ENCODE measurements around the gene PHTF2.

The PHTF2 gene

GRCh38 chr7:77794000-77794399 is 4.6 kb upstream of the PHTF2 start:
- no peak for DNase-seq (ENCODE audit: low spot score)

- DNase-seq (ENCODE audit: low spot score) = no peak
Observed at GRCh38 chr7:77796109-77796508, 2.5 kb upstream of the PHTF2 start.

DNA sequence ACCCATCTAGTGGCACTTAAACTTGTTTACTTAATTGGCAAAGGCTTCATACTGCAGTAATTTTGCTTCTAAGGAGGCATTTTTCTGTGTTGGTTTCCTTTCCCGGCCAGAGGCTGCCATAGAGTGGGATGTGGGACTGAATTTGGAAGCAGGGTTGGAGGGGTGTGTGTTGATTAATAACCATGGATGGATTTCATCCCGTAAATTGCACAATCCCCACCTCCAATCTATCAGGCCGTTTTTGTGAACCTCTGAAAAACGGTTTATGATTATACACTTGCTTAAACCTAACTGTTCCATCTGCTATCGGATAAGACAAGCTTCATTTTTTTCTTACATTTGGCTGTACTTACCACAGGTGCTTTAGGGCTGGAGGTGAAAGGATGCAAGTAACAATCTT is 1.6 kb upstream of the PHTF2 start:
- DNase-seq (ENCODE audit: low spot score) = no peak

DNA sequence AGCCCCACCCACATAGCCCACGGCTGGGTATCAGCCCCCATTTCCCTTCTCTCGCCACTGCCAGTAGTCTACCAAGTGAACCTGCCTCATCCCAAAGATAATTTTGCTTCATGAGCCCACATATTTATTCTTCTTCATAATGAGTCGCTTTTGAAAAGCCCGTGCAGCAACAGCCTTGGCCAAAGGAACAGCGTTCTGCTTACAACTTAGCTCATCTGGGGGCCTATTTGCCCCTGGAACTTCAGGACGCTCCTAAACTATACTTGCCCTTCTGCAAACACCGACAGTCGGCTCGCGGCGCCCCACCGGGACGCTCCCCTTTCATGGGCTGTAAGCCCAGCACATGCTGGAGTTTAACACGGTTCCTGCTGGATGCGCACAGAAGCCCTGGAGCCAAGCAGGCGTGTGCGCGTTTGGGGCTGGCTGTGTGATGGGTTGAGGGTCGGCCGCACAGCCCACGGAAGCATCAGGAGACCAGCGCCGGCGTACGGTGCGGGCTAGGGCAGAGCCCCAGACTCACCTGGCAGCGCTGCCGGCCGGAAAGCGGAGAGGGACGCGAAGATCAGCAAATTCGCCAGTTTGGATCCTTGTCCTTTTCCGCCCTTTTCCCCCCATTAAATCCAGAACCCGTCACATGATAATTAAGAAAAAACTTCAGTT is 709 bp upstream of the PHTF2 start:
- DNase-seq (ENCODE audit: low spot score) = no peak

- peak; percentile 74 for DNase-seq (ENCODE audit: low spot score)
Observed at GRCh38 chr7:77799078-77799964, 748 bp downstream of the PHTF2 start.

- no peak for DNase-seq (ENCODE audit: low spot score)
Observed at GRCh38 chr7:77800158-77800557, 1.6 kb downstream of the PHTF2 start.

DNA sequence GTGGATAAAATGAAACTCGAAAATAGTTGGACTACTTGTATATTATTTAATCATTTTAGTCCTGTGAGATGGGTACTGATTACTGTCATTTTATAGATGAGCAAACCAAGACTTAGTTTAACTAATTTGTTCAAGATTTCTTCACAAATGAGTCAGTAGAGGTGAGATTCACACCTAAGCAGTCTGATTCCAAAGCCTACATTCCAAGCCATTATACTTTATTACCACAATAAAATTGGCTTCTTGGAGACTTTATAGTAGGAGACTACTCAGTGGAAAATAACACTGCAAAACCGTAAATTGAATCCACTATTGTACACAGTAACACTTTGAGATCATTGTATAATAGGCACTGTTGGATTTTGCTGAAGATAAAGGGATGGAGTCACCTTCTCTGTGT is 2.2 kb downstream of the PHTF2 start:
- no peak for DNase-seq (ENCODE audit: low spot score)

DNA sequence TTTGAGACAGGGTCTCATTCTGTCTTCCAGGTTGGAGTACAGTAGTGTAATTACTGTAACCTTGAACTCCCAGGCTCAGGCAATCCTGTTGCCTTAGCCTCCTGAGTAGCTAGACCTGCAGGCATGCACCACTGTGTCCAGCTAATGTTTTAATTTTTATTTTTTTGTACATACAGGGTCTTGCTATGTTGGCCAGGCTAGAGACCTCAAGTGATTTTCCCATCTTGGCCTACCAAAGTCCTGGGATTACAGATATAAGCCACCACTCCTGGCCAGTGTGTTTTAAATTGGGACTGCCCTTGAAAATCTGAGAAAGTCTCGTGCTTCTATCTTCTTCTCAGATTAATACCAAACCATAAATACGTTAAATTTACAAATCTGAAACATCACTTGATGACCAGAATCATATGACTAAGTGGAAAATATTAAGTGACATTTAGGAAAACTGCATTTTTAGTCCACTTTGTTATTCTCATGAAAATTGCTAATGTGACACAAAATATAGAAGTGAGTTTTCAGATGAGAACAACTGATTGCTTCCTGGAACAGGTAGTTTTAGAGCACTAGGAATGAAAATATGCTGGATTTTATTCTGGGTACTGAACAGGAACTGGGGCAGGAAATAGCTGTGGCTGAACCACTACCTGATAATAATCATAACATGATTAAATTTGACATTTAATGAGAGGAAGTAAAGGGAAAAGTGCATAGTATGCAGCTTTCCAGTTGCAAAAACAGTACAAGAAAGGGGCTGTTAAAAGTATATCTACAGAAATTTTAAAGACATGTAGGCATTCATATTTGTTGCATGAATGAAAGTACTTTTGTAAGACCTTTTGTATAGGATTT is 4.2 kb downstream of the PHTF2 start:
- no peak for DNase-seq (ENCODE audit: low spot score)

DNA sequence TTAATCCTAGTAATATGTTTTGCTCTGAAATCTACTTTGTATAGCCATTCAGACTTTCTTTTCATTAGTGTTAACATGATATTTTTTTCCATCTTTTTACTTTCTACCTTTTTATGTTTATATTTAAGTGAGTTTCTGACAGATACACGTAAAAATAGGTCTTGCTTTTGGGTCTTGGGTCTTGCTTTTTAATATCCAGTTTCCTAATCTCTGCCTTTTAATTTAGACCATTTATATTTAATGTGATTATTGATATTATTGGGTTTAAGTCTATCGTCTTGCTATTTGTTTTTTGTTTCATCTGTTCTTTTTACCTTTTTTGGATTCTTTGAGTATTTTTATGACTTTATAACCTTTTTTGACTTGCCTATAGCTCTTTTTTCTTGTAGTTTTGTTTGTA is 7.9 kb downstream of the PHTF2 start:
- no peak for DNase-seq (ENCODE audit: low spot score)

GRCh38 chr7:77808517-77808916 is 9.9 kb downstream of the PHTF2 start:
- DNase-seq (ENCODE audit: low spot score) = no peak

DNA sequence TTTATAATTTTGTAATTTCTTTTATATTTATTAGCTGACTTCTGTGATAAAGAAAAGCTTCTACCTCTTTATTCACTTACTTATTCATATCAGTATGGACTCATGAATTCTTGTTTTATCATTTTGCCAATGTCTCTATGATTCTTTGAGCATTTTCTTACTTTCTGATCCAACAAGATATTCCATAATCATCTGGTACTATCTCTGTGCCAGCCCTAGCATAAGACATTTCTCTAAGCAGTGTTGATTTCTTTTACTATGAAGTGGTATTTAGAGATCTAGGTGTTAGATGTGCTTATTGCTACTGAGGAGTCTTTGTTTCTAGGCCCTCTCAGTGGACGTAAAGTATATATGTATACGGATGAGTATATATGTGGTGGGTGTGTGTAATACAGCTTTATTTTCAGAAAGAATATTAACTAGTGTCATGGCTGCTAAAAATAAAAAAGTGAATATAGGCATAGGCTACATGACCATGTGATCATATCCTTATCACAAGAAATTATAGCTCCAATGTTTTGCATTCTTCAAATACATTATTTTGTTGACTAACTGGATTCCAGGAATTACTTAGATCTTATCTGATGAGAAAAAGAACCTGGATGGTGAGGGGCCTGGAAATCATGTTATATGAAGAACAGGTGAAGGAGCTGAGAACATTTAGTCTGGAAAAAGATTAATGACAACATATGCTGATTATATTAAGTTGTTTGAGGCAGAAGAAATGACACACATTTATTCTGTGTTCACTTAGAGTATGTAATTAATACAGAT is 13.1 kb downstream of the PHTF2 start:
- no peak for DNase-seq (ENCODE audit: low spot score)

- no peak for DNase-seq (ENCODE audit: low spot score)
Observed at GRCh38 chr7:77812290-77812685, 13.7 kb downstream of the PHTF2 start.

GRCh38 chr7:77813180-77813579 is 14.6 kb downstream of the PHTF2 start:
- no peak for DNase-seq (ENCODE audit: low spot score)

- DNase-seq (ENCODE audit: low spot score) = no peak
Observed at GRCh38 chr7:77819021-77819420, 20.4 kb downstream of the PHTF2 start.

GRCh38 chr7:77820967-77821366 is 22.4 kb downstream of the PHTF2 start:
- DNase-seq (ENCODE audit: low spot score) = no peak

- DNase-seq (ENCODE audit: low spot score) = peak; percentile 31
Observed at GRCh38 chr7:77822269-77822668, 23.7 kb downstream of the PHTF2 start.

GRCh38 chr7:77823787-77824186 is 25.2 kb downstream of the PHTF2 start:
- peak; percentile 40 for DNase-seq (ENCODE audit: low spot score)

DNA sequence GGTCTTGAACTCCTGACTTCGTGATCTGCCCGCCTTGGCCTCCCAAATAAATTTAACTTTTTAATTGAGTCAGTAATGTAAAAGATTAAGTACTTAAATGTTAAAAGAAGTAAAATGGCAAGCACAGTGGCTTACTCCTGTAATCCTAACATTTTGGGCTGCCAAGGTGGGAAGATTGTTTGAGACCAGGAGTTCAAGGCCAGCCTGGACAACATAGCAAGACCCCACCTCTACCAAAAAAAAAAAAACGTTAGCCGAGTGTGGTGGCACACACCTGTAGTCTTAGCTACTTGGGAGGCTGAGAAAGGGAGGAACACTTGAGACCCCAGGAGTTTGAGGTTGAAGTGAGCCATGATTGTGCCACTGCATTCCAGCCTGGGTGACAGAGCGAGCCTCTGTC is 26.1 kb downstream of the PHTF2 start:
- no peak for DNase-seq (ENCODE audit: low spot score)

DNA sequence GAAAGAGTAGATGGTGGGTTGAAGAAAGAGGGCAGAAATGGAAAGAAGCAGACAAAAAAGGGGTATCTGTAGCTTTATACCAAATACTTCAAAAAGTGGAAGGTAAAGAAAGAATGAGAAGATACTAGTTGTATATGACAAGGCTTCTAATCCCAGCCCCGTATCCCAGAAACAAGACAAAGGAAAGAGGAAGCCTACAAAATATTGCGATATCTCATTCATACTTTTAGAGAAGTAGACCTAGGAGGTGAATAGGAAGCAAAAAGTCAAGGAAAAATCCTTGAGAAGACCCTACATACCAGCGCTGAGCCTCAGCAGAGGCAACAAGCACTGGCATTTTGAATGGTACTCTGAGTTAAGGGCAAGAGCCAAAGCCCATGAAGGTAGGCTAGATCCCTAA is 26.6 kb downstream of the PHTF2 start:
- DNase-seq (ENCODE audit: low spot score) = no peak

DNA sequence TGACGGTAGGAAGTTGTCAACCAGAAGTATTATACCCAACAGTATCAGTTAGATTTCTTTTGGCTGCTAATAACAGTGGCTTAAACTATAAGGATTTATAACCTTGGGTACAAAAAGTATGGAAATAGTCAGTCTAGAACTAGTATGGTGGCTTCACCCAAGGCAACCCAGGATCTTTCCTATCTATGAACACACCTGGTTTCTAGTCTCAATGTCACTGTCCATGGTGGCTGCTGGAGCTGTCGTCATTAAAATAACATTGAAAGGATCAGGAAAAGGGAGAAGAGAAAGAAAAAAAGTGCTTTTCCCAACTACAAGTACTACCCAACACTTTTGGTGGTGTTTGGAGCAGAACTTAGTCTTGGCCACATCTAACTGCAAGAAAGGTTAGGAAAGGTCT is 27.7 kb downstream of the PHTF2 start:
- DNase-seq (ENCODE audit: low spot score) = no peak

DNA sequence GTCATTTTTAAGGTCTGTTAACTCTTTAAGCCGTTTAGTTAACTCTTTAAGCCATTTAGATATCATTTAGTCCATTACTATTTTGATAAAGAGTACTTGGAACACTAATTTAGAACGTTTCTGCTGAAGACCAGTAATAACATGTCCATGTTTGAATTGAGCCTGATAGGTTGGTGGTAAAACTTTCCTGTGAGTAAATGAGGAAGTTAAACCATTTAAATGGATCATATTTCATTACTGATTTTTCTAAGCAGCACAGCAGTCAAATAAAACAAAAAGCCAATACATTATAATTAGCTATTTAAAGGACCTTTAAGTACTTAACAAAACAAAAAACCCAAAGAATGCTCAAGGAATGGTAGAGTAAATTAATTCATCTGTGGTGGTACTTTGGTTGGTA is 29.4 kb downstream of the PHTF2 start:
- DNase-seq (ENCODE audit: low spot score) = no peak

Measured in NAMALWA (cell line).